ENCODE data around the gene AP2A1.

Gene AP2A1

GRCh38 chr19:49840736-49841249, 74.0 kb downstream of the AP2A1 start:
- Histone ChIP-seq H3K9me3 (ENCODE audit: insufficient read depth, low read length) (no peaks in the 10 kb centered on the region), H3F3A (ENCODE audit: insufficient read depth) (peaks cover 9% of the 10 kb centered on the region; the same call in 1 of the 2 replicates), H3K4me2 (ENCODE audit: low read depth, low read length, poor library complexity, severe bottlenecking) (no peak overlapping the region), H3K9me2 (replicated peaks; ENCODE audit: insufficient read depth, low read length) (no peaks in the 10 kb centered on the region), H3K9ac (ENCODE audit: low read length) (no peak overlapping the region), H2AFZ (ENCODE audit: low read depth, low read length, severe bottlenecking) (no peak overlapping the region), H4K20me1 (ENCODE audit: low read depth, low read length) (no peaks in the 10 kb centered on the region), H3K79me2 (ENCODE audit: insufficient read depth, low read length) (no peaks in the 10 kb centered on the region), H3K36me3 (ENCODE audit: low read length) (0 out of 2 replicates have a peak, but pooled peaks cover 3% of the 10 kb centered on the region), H3K27me3 (ENCODE audit: low read length) (no peaks in the 10 kb centered on the region), H3K4me3 (ENCODE audit: insufficient read depth, low read length, poor library complexity, severe bottlenecking) (no peak overlapping the region), H3K27ac (ENCODE audit: low read depth, low read length) (no peak overlapping the region)
- TF ChIP-seq EZH2phosphoT487 (conservative IDR thresholded peaks at IDR 0.05; ENCODE audit: low read length) (no peak), CTCF (IDR thresholded peaks at IDR 0.05; ENCODE audit: insufficient read depth, low read length, poor library complexity, severe bottlenecking) (no peak)

- Histone ChIP-seq H3K36me3 (ENCODE audit: low read length) (0 out of 2 replicates have a peak, but pooled peaks cover 3% of the 10 kb centered on the region), H3K4me3 (ENCODE audit: insufficient read depth, low read length, poor library complexity, severe bottlenecking) (no peak overlapping the region), H3K9ac (ENCODE audit: low read length) (no peak overlapping the region), H3K27ac (ENCODE audit: low read depth, low read length) (peak overlapping the region; percentile 55; the same call in 1 of the 2 replicates), H3K4me2 (ENCODE audit: low read depth, low read length, poor library complexity, severe bottlenecking) (peak overlapping the region; percentile 33), H3K79me2 (ENCODE audit: insufficient read depth, low read length) (no peaks in the 10 kb centered on the region), H3K9me3 (ENCODE audit: insufficient read depth, low read length) (no peaks in the 10 kb centered on the region), H3K27me3 (ENCODE audit: low read length) (no peaks in the 10 kb centered on the region), H3F3A (ENCODE audit: insufficient read depth) (peaks cover 9% of the 10 kb centered on the region; the same call in 1 of the 2 replicates), H4K20me1 (ENCODE audit: low read depth, low read length) (no peaks in the 10 kb centered on the region), H3K9me2 (replicated peaks; ENCODE audit: insufficient read depth, low read length) (no peaks in the 10 kb centered on the region), H2AFZ (ENCODE audit: low read depth, low read length, severe bottlenecking) (no peak overlapping the region)
- TF ChIP-seq EZH2phosphoT487 (conservative IDR thresholded peaks at IDR 0.05; ENCODE audit: low read length) (no peak), CTCF (IDR thresholded peaks at IDR 0.05; ENCODE audit: insufficient read depth, low read length, poor library complexity, severe bottlenecking) (no peak)
Observed at GRCh38 chr19:49843265-49843664, 76.5 kb downstream of the AP2A1 start.

- Histone ChIP-seq H3K9me2 (replicated peaks; ENCODE audit: insufficient read depth, low read length) (no peaks in the 10 kb centered on the region), H3K27me3 (ENCODE audit: low read length) (no peaks in the 10 kb centered on the region), H3K79me2 (ENCODE audit: insufficient read depth, low read length) (no peaks in the 10 kb centered on the region), H2AFZ (ENCODE audit: low read depth, low read length, severe bottlenecking) (no peak overlapping the region), H3F3A (ENCODE audit: insufficient read depth) (peaks cover 9% of the 10 kb centered on the region), H3K36me3 (ENCODE audit: low read length) (no peaks in the 10 kb centered on the region), H3K9ac (ENCODE audit: low read length) (no peak overlapping the region), H4K20me1 (ENCODE audit: low read depth, low read length) (no peaks in the 10 kb centered on the region), H3K9me3 (ENCODE audit: insufficient read depth, low read length) (no peaks in the 10 kb centered on the region), H3K4me3 (ENCODE audit: insufficient read depth, low read length, poor library complexity, severe bottlenecking) (no peak overlapping the region), H3K4me2 (ENCODE audit: low read depth, low read length, poor library complexity, severe bottlenecking) (no peak overlapping the region), H3K27ac (ENCODE audit: low read depth, low read length) (no peak overlapping the region)
- TF ChIP-seq CTCF (IDR thresholded peaks at IDR 0.05; ENCODE audit: insufficient read depth, low read length, poor library complexity, severe bottlenecking): no peak
- TF ChIP-seq EZH2phosphoT487 (conservative IDR thresholded peaks at IDR 0.05; ENCODE audit: low read length): no peak
Observed at GRCh38 chr19:49844138-49845095, 77.6 kb downstream of the AP2A1 start.

All from SU-DHL-6 (cell line).